Nephron (organoid): Measurements from ENCODE around the gene VSTM2A.

Experiments
- H3K27ac Mint-ChIP-seq, 3 experiments: 2 replicates each; pipeline ENCODE4 v1.8.0; 2020; ENCODE audit warnings: mixed read lengths in 3 of 3, mild to moderate bottlenecking in 2 of 3, moderate library complexity in 1 of 3
- H3K27me3 Mint-ChIP-seq: 2 replicates; pipeline ENCODE4 v1.8.0; 2021; ENCODE audit warnings: low read depth, mild to moderate bottlenecking, moderate library complexity, mixed read lengths
- H3K36me3 Mint-ChIP-seq: 2 replicates; pipeline ENCODE4 v1.8.0; 2020; ENCODE audit warnings: low read depth, mixed read lengths
- H3K4me1 Mint-ChIP-seq: 2 replicates; pipeline ENCODE4 v1.8.0; 2020; ENCODE audit warnings: mixed read lengths
- H3K4me3 Mint-ChIP-seq, 3 experiments: 2 replicates each; pipeline ENCODE4 v1.8.0; 2020; ENCODE audit warnings: mild to moderate bottlenecking in 3 of 3, mixed read lengths in 3 of 3, moderate library complexity in 2 of 3
- H3K9me3 Mint-ChIP-seq: 2 replicates; pipeline ENCODE4 v1.8.0; 2020; ENCODE audit warnings: mixed read lengths
- CTCF ChIP-seq, 3 experiments: fragments of 200-600 bp; sonication (generic); IDR thresholded peaks; one replicate each; pipeline ENCODE4 v1.5.0; 2021; ENCODE audit warnings: antibody characterized with exemption in 3 of 3; ENCODE audit not compliant: unreplicated experiment in 3 of 3

The VSTM2A gene

GRCh38 chr7:54544527-54545240, 2.5 kb downstream of the VSTM2A start:
- H3K36me3 Mint-ChIP-seq: no peaks in the 10 kb centered on the region
- peaks cover 81% of the 10 kb centered on the region for H3K27me3 Mint-ChIP-seq
- H3K9me3 Mint-ChIP-seq: peaks cover 5% of the 10 kb centered on the region
- H3K4me1 Mint-ChIP-seq: peaks cover 21% of the 10 kb centered on the region
- TF ChIP-seq CTCF (IDR thresholded peaks at IDR 0.05; ENCODE audit: unreplicated experiment in 3 of 3): no peak
- H3K4me3 Mint-ChIP-seq: peak overlapping the region; percentile 5 to 46 (median 37)
- no peak overlapping the region for H3K27ac Mint-ChIP-seq

GRCh38 chr7:54545241-54545563, 3.0 kb downstream of the VSTM2A start:
- Mint-ChIP-seq H3K4me1 (peaks cover 21% of the 10 kb centered on the region), H3K27ac (no peak overlapping the region), H3K36me3 (no peaks in the 10 kb centered on the region), H3K27me3 (peaks cover 78% of the 10 kb centered on the region), H3K4me3 (peak overlapping the region in 1 of 3 experiments; percentile 40), H3K9me3 (peaks cover 5% of the 10 kb centered on the region)
- TF ChIP-seq CTCF (IDR thresholded peaks at IDR 0.05; ENCODE audit: unreplicated experiment in 3 of 3): no peak

- H3K36me3 Mint-ChIP-seq: no peaks in the 10 kb centered on the region
- peaks cover 20% of the 10 kb centered on the region for H3K4me1 Mint-ChIP-seq
- H3K27me3 Mint-ChIP-seq: peaks cover 74% of the 10 kb centered on the region
- TF ChIP-seq CTCF (IDR thresholded peaks at IDR 0.05; ENCODE audit: unreplicated experiment in 3 of 3): peak in 2 of 3 experiments; percentile 19 to 33
- H3K9me3 Mint-ChIP-seq: peaks cover 5% of the 10 kb centered on the region
- H3K4me3 Mint-ChIP-seq: peak overlapping the region; percentile 9 to 65 (median 55)
- no peak overlapping the region for H3K27ac Mint-ChIP-seq
Measured at GRCh38 chr7:54546081-54546985, 4.2 kb downstream of the VSTM2A start.

- H3K4me3 Mint-ChIP-seq: peak overlapping the region; percentile 9 to 55 (median 45)
- peaks cover 5% of the 10 kb centered on the region for H3K9me3 Mint-ChIP-seq
- peaks cover 14% of the 10 kb centered on the region for H3K4me1 Mint-ChIP-seq
- no peak overlapping the region for H3K27ac Mint-ChIP-seq
- H3K27me3 Mint-ChIP-seq: peaks cover 72% of the 10 kb centered on the region
- peak in 1 of 3 experiments; percentile 4 for TF ChIP-seq CTCF (IDR thresholded peaks at IDR 0.05; ENCODE audit: unreplicated experiment in 3 of 3)
- H3K36me3 Mint-ChIP-seq: no peaks in the 10 kb centered on the region
Measured at GRCh38 chr7:54546986-54547314, 4.8 kb downstream of the VSTM2A start.

GRCh38 chr7:54550471-54550870, 8.3 kb downstream of the VSTM2A start:
- Mint-ChIP-seq H3K36me3 (no peaks in the 10 kb centered on the region), H3K4me3 (no peak overlapping the region), H3K4me1 (no peaks in the 10 kb centered on the region), H3K27ac (no peak overlapping the region), H3K9me3 (no peaks in the 10 kb centered on the region), H3K27me3 (peaks cover 54% of the 10 kb centered on the region)
- no peak for TF ChIP-seq CTCF (IDR thresholded peaks at IDR 0.05; ENCODE audit: unreplicated experiment in 3 of 3)
